NCI-H82 treated with DMSO at 0.1 percent for 48 hours (cell line): ENCODE data around the gene LRFN4.
"Not testable (repeated sequence)": the region's sequence is repeated elsewhere in the genome, so short reads cannot be mapped to it uniquely, and the experiment has no call there.

Experiments used
- DNase-seq: peaks from one replicate; lab custom pipeline; 2025; ENCODE audit not compliant: unreplicated experiment; lab: John Stamatoyannopoulos, UW

Gene LRFN4

GRCh38 chr11:66856496-66857233 is at the start of gene LRFN4:
Gene LRFN4 (plus strand): TSS chr11:66857064. CDS start chr11:66857745, 681 bp downstream.
- DNase-seq = no peak

- no peak for DNase-seq
These were observed 47.3 kb upstream of the LRFN4 start for GRCh38 chr11:66809592-66809991.

- DNase-seq = no peak
These were observed 46.2 kb upstream of the LRFN4 start for GRCh38 chr11:66810576-66811185.

GRCh38 chr11:66814678-66815077 is 42.2 kb upstream of the LRFN4 start:
- DNase-seq = no peak

GRCh38 chr11:66815646-66816045 is 41.2 kb upstream of the LRFN4 start:
- DNase-seq = no peak

- peak; percentile 62 for DNase-seq
These were observed 38.5 kb upstream of the LRFN4 start for GRCh38 chr11:66818231-66818955.

GRCh38 chr11:66820381-66820780 is 36.5 kb upstream of the LRFN4 start:
- no peak for DNase-seq

GRCh38 chr11:66820901-66821300 is 36.0 kb upstream of the LRFN4 start:
- peak; percentile 3 for DNase-seq

- no peak for DNase-seq
These were observed 33.2 kb upstream of the LRFN4 start for GRCh38 chr11:66823700-66824099.

- not testable (repeated sequence) for DNase-seq
These were observed 32.3 kb upstream of the LRFN4 start for GRCh38 chr11:66824573-66824972.

- no peak for DNase-seq
These were observed 22.4 kb upstream of the LRFN4 start for GRCh38 chr11:66834539-66834845.

- DNase-seq = no peak
These were observed 21.9 kb upstream of the LRFN4 start for GRCh38 chr11:66834943-66835342.

- no peak for DNase-seq
These were observed 21.0 kb upstream of the LRFN4 start for GRCh38 chr11:66835768-66836405.

GRCh38 chr11:66840317-66841091 is 16.4 kb upstream of the LRFN4 start:
- no peak for DNase-seq

- no peak for DNase-seq
These were observed 15.0 kb upstream of the LRFN4 start for GRCh38 chr11:66841861-66842260.

GRCh38 chr11:66842501-66842895 is 14.4 kb upstream of the LRFN4 start:
- no peak for DNase-seq

- peak; percentile 21 for DNase-seq
These were observed 13.7 kb upstream of the LRFN4 start, which contains the start of gene RCE1 for GRCh38 chr11:66842896-66843775. Gene RCE1 (plus strand): TSS chr11:66843441. CDS start chr11:66843456, 15 bp downstream.

- DNase-seq = no peak
These were observed 12.9 kb upstream of the LRFN4 start for GRCh38 chr11:66843776-66844495.

- DNase-seq = no peak
These were observed 12.2 kb upstream of the LRFN4 start for GRCh38 chr11:66844496-66845142.
